GM18526 (cell line): ENCODE results near the gene KDM3A.

ENCODE experiments used
- POLR2A ChIP-seq: IDR thresholded peaks from 3 replicates; pipeline ENCODE4 v1.6.1; 2011; ENCODE audit not compliant: insufficient read length; ENCODE audit errors: extremely low read depth

KDM3A gene

GRCh38 chr2:86417961-86418360, 23.2 kb upstream of the KDM3A start:
- no peak for TF ChIP-seq POLR2A

- no peak for TF ChIP-seq POLR2A
Observed at GRCh38 chr2:86420913-86421312, 20.3 kb upstream of the KDM3A start.

GRCh38 chr2:86426271-86426670, 14.9 kb upstream of the KDM3A start:
- TF ChIP-seq POLR2A = no peak

- no peak for TF ChIP-seq POLR2A
Observed at GRCh38 chr2:86429335-86429734, 11.8 kb upstream of the KDM3A start.

GRCh38 chr2:86430368-86430767, 10.8 kb upstream of the KDM3A start:
- TF ChIP-seq POLR2A = no peak

- TF ChIP-seq POLR2A = no peak
Observed at GRCh38 chr2:86433137-86433536, 8.0 kb upstream of the KDM3A start.

GRCh38 chr2:86434290-86434689, 6.9 kb upstream of the KDM3A start:
- no peak for TF ChIP-seq POLR2A

GRCh38 chr2:86435531-86435930, 5.6 kb upstream of the KDM3A start:
- TF ChIP-seq POLR2A = no peak

GRCh38 chr2:86436328-86436727, 4.8 kb upstream of the KDM3A start:
- TF ChIP-seq POLR2A = no peak

- no peak for TF ChIP-seq POLR2A
Observed at GRCh38 chr2:86439879-86440630, 1.1 kb upstream of the KDM3A start.

- peak; percentile 81 for TF ChIP-seq POLR2A
Observed at GRCh38 chr2:86441392-86441881, 266 bp downstream of the KDM3A start.

GRCh38 chr2:86441882-86442641, 891 bp downstream of the KDM3A start:
- TF ChIP-seq POLR2A = no peak

- TF ChIP-seq POLR2A = no peak
Observed at GRCh38 chr2:86442642-86443005, 1.5 kb downstream of the KDM3A start.

GRCh38 chr2:86443631-86444350, 2.6 kb downstream of the KDM3A start:
- no peak for TF ChIP-seq POLR2A

GRCh38 chr2:86445436-86445835, 4.3 kb downstream of the KDM3A start:
- no peak for TF ChIP-seq POLR2A

GRCh38 chr2:86446060-86446459, 4.9 kb downstream of the KDM3A start:
- no peak for TF ChIP-seq POLR2A

GRCh38 chr2:86453836-86454235, 12.7 kb downstream of the KDM3A start:
- no peak for TF ChIP-seq POLR2A
